GM19193 (cell line): Measurements from ENCODE around the gene C2orf72.

Experiments used
- POLR2A ChIP-seq: IDR thresholded peaks from 4 replicates; pipeline ENCODE4 v1.6.1; 2011; ENCODE audit not compliant: insufficient read depth, insufficient read length; ENCODE audit errors: extremely low read depth

Gene C2orf72

GRCh38 chr2:231037202-231037730 is at the start of gene C2orf72:
Gene C2orf72 (plus strand): TSS chr2:231037523. CDS start chr2:231037566, 43 bp downstream.
- no peak for TF ChIP-seq POLR2A

DNA sequence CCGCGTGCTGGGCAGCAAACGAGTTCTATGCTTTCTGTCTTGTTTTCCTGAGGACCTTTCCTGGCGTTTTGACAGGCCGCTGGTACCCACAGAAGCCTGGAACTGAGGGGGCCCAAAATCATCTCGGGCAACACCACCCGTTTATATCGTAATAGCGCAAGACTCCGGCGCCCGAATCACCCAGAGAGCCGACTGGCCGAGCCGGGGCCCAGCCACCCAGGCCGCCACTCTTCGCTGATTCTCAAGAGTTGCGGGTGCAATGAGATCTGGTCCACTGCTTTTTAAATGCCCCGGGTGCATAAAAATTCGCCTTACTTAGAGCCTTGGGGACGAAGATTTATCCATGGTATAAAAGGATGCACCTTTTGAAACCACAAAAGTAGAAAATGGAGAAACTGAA is 47.6 kb upstream of the C2orf72 start:
- no peak for TF ChIP-seq POLR2A

DNA sequence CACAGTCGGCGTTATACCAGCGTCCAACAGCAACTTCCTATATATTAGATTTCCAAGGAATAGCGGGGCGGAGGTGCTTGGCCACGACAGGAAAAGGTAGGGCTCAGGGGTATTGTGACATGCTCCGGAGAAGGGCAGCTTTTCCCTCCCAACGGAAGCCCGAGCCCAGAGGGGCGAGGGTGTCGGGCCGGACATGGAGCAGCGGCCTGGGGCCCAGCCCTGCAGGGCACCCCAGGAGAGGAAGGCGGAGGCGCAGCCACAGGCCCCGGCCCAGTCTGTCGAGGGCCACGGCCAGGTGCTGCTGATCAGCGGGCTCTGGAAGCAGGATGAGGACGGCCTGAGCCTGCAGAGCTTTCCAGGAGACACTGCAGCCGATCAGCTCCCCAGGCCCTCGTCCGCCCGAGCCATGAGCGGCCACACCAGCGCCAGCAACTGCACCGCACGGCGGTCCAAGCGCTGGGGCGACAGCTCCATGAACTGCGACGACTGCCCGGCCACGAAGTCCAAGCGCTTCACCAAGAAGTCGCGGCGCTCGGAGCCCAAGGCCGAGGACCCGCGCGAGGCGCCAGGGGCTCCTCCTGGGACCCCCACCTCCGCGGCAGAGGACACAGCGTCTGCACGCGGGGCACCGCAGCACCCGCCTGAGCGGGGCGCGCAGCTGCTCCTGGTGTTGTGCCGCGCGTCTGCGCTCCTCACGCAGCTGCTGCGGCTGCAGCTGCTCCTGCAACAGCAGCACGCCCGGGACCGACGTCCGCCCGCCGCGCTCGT is 47.0 kb upstream of the C2orf72 start:
- no peak for TF ChIP-seq POLR2A

DNA sequence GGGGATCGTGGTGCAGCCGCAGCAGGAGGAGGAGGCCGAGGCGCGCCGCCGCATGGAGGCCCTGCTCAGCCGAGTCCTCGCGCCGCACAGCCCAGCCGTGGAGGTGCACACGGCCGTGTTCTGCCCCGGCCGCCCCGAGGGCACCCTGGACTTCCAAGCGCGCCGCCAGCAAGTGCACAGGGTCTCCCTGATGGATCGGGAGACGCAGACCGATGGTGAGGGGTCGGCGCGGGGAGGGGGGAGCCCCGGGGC is 46.5 kb upstream of the C2orf72 start:
- no peak for TF ChIP-seq POLR2A

- no peak for TF ChIP-seq POLR2A
These were observed 45.7 kb upstream of the C2orf72 start for GRCh38 chr2:230991598-230991997.

DNA sequence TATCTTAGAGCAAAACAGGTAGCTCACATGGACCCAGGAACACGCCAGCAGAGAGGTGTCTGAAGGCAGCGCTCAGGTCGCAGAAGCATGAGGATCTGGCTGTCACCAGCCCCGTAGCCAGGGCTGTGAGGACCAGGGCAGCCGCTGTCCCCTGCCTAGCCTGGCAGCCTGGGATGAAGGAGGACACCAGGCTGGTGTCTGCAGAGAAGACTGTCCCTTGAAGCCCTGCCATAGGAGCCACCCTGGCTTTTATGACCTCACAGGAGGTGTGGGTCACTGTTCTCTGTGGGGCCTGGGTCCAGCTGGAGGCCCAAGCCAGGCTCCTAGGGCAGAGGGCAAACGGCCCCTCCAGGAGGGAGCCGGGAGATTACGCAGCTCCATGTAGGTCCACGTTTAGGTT is 41.5 kb upstream of the C2orf72 start, which contains the start of gene SPATA3:
TSS of gene SPATA3 (plus strand) at position 301 of the 400 bp plus-strand sequence. CDS start 113 bp downstream, outside the sequence.
- no peak for TF ChIP-seq POLR2A

DNA sequence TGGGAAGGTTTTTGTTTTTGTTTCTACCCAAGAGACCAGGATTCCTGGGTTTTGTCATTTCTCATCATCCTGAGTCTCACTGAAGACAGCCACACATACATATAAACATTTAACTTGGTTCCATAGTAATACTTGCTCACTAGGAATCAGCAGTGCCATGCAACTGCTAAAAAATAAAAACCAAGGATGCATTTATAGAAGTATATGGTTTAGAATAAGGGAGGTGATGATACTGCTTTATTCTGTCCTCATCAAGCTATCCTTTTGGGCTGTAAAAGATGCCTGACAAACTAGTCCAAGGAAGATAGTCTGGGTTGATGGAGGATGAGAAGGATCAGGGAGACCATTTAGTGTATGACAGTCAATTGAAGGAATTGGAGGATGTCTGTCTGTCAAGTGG is 40.7 kb upstream of the C2orf72 start:
- TF ChIP-seq POLR2A, result no peak

DNA sequence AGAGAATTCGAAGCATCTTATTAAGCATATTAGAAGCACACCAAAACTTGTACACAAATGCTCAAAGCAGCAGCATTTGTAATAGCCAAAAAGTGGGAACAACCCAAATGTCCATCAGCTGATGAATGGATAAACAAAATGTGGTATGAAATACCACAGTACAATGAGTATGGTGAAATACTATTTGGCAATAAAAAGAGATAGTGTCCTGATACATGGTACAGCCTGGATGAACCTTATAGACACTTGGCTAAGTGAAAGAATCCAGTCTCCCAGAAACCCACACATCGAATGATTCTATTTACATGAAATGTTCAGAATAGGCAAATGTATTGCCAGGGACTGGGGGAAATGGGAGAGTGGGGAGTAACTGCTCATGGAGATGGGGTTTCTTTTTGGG is 38.4 kb upstream of the C2orf72 start:
- no peak for TF ChIP-seq POLR2A

DNA sequence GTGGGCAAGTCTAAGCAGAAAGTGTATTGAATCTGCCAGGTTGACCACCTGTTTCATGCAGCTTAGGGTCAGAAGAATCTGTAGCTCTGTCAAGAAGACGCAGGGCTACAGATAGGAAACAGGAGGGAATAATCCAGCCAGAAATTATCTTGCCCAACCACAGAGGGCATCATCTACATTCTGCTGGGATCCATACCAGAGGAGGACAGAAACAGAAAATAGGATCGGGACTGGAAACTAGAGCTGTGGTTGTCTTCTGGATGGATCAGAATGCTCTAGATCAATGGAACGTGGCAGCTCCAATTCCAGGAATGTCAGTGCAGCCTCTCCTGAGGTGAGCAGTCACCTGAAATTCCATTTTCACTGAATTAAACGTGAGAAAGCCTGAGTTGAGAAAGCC is 37.8 kb upstream of the C2orf72 start:
- no peak for TF ChIP-seq POLR2A

- no peak for TF ChIP-seq POLR2A
These were observed 37.0 kb upstream of the C2orf72 start for GRCh38 chr2:231000211-231000904.

- TF ChIP-seq POLR2A, result no peak
These were observed 36.3 kb upstream of the C2orf72 start for GRCh38 chr2:231001036-231001435.

DNA sequence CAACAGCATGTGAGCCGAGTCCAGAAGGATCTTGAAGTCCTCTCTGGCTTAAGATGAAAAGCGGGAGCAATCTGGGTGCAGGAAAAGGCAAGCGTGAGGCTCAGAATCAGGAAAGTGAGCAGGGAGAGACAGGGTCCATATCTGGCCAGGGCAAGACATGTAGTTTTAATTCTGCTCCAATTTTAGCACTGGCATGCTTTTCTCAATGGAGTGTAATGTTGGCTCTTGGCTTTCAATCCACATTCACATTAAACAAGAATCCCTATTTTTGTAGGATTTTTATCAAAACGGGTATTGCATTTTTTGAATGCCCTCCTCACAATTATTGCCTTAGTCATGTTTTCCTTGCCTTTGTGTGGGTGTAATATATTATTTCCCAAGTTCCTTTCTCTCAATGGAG is 35.4 kb upstream of the C2orf72 start:
- no peak for TF ChIP-seq POLR2A

- TF ChIP-seq POLR2A, result no peak
These were observed 34.7 kb upstream of the C2orf72 start for GRCh38 chr2:231002641-231003040.

GRCh38 chr2:231003186-231003585 is 34.1 kb upstream of the C2orf72 start:
- TF ChIP-seq POLR2A, result no peak

DNA sequence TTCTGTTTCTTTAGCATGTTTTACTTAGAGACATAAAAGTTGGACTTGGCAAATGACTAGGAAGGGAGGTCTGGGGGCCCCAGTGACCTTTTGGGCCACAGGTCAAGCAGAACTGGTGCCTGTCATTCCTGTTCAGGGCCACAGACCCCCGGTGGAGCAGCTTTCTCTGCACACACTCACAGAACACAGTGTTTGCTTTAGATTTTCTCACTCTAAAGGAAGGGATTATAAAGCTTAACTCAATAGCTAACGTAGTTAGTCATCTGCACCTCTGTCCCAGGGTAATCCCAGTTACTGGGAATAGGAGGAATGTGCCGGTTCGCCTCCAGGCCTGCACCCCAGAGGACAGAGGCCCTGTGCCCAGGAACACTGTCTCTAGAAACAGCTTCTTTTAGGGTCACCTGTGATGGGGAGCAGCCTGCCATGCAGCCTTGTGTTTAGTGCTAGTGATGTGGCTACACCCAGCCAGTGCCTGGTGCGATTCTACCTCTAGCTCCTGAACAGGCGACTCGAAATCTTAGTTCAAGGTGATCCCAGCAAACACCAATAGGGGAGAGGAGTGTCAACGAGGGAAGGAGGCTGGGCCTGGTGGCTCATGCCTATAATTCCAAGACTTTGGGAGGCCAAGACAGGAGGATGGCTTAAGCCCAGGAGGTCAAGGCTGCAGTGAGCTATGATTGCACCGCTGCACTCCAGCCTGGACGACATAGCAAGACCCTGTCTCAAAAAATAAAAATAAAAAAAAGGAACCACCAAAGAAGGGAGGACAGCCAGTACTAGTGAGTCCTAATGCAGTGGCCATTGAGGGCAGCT is 29.8 kb upstream of the C2orf72 start:
- TF ChIP-seq POLR2A, result no peak

DNA sequence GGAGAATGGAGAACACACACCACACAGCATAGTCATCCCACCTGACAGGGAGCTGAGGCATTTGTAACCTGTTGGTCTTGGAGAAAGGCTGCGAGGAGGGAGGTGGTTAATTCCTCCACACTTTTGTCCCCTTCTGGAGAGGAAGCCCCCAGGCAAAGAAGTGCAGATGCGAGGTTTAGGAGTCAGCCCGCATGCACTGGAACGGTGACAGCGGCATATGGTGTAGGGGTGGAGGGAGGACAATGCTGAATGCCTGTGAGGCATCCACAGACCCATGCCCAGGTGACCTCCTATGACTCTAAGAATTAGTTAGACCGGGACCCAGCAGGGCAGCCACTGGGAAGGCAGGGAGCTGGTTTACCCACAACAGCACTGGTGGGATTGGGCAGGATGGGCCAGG is 29.2 kb upstream of the C2orf72 start:
- TF ChIP-seq POLR2A, result no peak

DNA sequence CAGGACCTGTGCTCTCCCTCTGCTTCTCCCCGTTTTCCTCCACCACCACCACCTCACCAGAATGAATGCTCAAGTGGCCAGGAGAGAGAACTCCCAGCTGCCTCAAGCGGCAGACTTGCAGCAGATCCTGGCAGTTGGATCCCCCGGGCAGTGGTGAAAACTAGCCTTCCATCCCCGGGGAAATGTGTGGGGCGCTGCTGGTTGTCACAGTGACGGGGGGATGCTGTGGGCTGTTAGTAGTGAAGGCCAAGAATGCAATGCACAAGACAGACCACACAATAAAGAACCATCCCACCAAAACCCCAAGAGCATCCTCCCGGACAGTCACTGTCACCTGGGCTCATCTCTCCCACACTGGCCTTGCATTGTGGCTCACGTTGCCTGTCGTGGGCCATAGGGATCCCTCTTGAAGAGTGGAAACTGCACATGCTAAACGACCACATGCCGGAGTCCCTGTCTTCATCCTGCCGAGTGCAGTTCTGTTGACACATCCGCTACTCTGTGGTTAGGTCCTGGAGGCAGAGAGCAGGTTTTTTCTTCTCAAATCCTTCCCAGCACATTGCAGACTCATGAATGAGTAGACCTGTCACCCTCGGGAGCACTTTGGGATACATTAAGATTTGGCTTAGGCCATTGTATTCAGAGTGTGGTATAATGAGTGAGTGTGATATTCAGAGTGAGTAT is 27.9 kb upstream of the C2orf72 start:
- TF ChIP-seq POLR2A, result no peak
